ENCODE measurements around the gene VPS16.

DNA sequence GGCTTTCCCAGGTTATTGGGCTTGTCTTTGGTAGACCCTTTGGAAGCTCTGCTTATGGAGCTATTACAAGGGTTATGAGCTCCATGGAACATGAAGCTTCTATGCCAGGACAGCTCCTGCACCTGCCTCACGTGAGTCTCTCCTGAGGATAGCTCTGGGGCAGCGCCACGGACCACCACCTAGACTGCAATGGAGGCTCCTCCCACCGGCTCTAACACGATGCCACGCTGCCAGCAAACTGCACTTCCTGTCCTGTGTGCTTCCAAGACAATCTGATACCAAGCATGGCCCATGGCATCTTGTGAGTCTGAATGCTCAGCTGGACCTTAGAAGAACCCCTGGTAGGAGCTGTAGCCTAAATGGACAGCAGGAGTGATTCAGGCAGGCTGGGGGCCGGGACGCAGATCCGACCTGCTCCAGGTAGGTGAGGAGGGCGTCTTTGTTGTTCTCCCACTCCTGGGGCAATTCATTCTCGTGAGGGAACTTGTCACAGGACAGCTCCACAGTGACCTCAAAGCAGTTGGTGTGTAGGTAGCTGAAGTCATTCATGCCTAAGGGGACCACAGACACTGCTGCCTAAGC lies 45.6 kb upstream of the VPS16 start:
- TF ChIP-seq CTCF (IDR thresholded peaks at IDR 0.05) = no peak
- TF ChIP-seq POLR2A (IDR thresholded peaks at IDR 0.05) = no peak
